HuH-7.5 (cell line): ENCODE measurements around the gene ROMO1.
A peak's percentile ranks its signal among the peaks of the same experiment; 100 is the strongest.
"Not testable (repeated sequence)": the region's sequence is repeated elsewhere in the genome, so short reads cannot be mapped to it uniquely, and the experiment has no call there.

Experiments used
- DNase-seq: peaks from one replicate; pipeline ENCODE4 v3.0.0; 2011; ENCODE audit warnings: low spot score

ROMO1 gene

DNA sequence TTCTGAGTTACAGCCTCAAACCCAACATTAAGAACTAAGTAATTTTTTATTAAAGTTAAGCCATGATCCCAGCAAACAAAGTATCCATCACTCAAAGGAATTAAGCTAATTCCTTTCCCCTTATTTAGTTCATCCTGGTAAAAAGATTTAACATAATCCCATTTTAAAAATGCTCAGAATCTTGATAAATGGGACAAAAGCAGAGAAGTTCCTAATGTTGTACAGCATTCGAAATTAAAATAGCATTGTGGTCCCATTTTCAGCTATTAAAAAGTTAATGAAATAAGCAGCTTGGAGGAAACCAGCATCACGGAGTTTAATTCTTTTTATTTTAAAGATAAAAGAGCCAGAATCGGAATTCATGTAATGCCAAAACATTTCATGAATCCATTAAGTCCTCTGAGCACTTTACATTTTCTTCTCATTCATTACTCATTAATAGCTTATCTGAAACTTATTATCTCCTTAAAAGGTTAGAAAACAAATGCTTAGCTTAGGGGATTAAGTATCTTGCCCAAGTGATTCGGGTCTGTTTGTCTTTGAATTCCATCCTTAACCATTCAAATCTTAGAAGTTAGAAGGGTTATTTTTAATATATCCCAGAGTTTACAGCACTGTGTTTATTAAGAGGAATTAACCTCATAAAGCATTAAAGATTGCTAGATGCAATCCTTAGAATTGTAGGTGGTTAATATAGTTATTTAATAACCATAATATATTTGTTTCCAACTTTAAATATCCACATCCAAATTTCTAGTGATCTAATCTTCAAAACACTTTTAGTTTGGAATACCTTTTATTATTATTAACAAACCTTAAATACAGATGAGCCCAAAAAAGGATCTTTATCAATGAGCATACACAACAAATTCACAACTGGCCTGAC is 31.6 kb downstream of the ROMO1 start:
- DNase-seq: no peak

DNA sequence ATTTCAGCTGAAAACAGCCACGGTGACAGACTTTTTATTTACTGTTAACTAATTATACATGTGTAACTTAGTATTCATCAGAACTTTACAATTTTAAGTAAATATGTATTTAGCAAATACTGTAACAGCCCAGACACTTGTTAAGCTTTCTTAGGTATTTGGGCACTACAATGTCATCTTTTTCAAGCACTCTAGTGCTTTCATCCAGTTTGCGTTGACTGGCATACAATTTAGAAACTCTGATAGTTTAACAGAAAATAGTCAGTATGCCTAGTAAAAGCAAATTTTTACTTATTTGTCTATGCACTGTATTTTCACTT is 32.2 kb downstream of the ROMO1 start:
- no peak for DNase-seq

DNA sequence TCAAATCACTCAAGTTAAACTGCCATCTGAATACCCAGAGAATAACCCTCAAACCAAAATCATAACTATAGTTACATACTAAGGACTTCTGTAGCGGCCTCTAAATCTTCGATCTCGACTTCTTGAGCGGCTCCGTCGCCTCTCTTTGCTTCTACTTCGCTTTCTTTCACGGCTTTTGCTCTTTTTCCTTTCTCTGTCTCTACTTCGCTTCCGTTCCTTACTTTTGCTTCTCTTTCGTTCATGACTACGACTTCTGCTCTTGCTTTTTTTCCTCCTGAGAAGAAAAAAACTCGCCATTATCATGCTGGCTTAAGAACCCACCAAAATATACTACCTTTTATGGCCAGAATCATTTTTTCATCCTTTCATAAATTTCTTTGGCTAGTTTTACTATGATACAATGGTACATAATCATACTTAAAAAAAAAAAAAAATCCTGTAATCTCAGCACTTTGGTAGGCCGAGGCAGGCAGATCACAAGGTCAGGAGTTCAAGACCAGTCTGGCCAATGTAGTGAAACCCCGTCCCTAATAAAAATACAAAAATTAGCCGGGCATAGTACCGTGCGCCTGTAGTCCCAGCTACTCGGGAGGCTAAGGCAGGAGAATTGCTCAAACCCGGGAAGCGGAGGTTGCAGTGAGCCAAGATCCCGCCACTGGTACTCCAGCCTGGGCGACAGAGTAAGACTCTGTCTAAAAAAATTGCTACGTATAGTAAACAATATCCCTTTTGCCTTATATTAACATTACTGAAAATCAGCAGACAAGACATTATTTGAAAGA is 32.8 kb downstream of the ROMO1 start:
- no peak for DNase-seq

DNA sequence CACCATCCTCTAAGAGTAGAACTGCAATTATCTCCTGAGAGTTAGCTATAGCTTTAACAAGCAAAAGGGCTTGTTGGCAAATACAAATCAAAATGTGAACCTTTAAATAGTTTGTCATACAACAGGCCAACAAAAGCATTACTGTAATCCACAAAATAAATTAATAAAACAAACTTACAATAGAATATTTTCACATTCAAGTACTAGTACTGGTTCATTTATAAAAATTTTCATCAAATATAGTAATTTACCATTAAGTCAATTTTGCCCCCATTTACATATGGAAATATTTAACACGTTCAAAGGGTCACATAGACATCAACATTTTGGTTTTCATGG is 33.4 kb downstream of the ROMO1 start:
- DNase-seq: no peak

DNA sequence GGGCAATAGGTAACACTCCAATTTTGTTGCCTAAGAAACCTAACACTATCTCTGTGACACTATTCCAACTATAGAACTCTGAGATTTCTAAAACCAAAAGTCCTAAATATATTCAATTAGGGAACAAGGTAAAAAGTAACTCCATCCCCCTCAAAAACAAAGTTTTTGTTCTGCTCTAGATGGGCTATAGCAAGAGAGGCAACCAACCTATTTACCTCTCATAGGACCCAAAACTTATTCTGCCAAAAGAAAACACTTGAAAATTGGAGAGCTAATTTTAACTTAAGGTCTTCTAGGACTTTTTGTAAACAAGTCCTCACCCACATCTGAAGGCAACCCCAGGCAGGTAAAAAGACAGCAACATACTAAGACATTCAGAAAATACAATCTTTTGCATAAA is 35.2 kb downstream of the ROMO1 start:
- DNase-seq: no peak

DNA sequence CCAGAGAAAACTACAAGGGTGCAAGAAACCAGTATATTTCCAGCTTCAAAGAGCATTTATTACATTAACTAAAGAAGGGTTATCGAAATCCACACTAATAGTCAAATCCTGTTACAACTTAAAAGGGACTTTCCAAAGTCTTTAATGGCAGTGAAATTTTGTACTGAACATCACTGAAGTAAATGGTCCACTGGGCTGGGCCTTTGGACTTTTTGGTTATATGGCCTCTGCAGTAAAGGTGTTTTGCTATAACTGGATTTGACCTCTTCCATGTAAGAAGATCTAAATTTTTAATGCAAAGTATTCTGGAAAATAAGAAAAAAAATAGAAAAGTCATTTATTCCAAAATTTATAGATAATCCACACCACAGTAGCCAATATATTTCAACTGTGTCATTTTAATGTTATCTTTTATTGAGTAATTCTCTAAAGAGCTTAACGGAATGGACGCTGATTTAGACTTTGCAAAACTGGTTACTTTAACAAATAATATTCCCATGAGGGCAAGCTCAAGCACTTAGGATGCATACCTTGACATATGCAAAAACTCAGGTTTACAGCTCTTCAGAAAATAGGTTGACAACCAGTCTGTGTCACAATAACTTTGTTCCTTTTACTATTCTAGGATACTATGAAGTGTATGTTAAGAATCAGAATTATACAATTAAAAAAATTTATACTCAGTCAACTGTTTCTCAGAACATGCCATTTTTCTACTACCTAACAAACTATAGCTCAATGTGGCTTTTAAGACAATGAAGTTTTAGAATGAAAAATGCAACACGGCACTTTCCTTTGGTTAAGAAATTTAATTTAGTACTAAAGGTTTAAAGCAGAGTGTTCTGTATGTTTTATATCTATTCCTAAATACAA is 35.8 kb downstream of the ROMO1 start:
- DNase-seq: no peak

DNA sequence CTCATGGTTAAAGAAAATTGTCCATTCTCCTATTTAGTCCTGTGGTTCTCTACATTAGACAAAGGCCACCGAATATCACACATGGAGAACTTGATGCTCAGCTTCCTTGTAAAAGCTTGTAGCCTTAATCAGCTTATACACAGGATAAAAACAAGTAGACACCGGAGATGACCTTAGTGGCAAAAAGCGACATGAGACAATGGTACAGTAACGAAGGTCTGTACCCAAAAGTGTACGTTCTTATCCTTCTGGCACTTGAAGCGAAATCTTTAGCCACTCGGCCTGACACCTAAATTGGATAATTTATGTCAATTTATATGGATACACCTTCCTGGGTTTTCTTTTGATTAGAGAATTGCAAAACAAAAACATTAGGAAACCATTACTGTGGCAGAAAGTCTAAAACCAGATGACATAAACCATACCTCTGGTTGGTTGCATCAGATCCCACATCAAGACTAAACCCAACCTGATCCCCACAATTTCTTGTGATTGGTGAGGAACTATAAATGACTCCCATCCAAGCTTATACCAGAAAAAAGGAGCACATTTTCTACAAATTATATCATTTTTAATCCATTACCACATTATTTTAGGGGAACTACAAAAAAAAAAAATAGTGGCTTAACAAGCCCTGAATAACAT is 36.7 kb downstream of the ROMO1 start:
- DNase-seq: no peak

DNA sequence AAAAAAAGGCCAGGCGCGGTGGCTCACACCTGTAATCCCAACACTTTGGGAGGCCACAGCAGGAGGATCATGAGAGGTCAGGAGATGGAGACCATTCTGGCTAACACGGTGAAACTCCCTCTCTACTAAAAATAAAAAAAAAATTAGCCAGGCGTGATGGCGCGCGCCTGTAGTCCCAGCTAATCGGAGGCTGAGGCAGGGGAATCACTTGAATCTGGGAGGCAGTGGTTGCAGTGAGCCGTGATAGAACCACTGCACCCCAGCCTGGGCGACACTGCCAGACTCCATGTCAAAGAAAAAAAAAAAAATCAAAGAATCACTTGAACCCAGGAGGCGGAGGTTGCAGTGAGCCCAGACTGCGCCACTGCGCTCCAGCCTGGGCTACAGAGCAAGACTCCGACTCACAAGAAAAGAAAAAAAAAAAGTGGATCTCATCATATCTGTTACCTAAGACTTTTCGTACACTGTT is 38.7 kb downstream of the ROMO1 start:
- DNase-seq: no peak

DNA sequence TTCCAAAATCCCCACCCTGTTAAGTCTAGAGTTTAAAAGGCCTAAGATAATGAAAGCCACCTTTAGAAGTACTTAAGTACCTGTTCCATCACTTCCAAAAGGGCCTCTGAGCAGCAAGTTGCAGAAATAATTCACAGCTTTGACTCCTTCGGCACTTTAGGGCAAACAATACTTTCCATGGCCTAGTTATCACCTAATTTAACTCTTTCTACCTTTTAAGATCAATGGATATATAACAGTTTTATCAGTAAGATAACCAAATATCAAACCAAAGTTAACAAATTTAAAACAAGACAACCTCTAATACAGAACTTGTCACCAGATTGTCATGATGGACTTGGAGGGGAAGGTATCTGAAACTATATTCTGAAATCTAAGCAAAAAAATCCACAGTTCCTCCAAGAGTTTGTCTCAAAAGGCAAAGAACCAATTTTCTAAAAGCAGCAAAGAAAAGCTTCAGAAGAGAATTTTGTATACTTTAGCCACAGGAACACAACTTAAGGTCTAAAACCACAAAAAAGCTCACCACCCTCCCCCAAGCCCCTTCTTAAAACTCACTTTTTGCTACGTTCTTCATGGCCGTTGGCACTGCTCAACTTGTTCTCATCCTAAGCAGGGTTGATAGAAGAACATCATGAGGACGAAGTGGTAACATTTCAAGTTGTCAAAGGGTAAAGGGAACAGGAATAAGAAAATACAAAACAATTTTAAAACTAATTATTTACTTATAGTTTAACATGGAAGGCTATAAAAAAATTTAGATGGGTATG is 39.4 kb downstream of the ROMO1 start:
- no peak for DNase-seq

DNA sequence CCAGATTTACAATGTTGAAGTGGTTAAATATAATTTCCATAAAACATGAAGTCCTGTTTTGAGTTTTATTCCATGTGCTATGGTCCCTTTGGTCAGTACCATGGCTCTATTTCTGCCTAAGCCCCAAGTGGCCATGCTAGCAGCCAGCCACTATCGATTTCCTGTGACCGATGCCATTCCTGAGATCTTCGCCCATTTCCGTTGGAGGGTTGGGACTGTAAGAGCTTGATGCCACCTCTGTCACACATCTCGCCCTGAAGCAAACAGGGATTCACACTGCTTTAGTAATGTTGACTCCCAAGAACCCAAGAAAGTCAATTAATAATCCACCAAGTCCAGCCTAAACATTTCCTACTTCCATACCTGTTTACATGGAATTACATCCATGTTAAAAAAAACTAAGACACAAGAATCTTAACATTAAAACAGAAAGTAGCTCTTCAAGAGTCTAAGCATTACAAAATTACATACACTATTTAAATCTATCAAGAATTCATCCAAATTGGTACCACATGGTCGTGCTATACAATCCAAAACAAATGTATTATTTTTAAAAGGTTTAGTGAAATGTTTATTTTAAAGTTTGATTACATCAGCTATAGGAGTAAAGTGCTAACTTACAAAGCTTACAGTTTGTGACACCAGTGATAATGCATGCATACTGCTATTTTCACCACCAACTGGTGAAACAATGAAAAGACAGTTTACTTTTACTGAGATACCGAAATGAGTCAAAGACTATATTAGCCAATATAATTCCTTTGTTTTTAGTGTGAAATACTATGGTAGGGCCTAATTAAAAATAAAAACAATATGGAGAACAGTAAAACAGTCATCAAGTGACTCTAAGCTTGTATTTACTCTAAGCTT is 40.3 kb downstream of the ROMO1 start:
- DNase-seq: no peak

DNA sequence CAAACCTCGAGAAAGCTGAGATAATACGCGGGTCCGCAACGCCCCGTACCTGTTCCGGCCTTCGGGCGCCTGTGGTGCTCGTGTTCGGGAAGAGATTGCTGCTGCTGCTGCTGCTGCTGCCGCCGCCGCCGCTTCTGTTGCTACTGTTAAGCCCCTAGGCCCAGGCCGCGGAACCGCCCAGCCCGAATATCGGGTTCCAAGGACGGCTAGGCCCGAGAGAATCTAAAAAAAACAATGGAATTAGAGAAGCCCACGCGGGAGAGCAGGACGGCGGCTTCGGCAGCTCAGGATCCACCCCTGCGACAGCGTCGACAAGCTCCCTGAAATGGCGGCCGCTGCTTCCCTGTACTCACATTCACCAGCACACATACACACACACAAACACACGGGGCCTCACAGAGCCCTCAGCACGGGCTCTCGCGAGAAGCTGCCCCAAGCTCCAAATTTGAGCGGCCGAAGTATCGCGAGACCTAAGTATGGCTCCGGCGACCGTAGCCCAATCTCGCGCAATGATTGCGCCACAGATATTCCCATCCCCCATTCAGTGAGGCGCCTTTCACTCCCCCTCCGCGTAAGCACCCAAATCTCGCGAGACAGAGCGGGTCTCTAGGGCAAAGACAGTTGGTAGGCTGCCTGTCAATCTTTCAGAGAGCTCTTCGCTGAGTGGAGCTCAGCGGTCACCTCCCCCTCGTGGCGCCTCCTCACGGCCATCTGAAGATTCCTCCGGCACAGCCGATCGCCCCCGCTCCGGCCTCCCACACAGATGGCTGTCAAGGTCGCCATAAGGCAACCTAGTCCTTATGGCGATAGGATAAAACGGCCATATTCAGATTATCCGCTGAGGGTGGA is 42.9 kb downstream of the ROMO1 start, which contains the start of gene RBM39:
TSS of gene RBM39 (minus strand) at position 369 of the 849 bp plus-strand sequence. CDS start 1,386 bp downstream, outside the sequence.
- DNase-seq: peak; percentile 84

DNA sequence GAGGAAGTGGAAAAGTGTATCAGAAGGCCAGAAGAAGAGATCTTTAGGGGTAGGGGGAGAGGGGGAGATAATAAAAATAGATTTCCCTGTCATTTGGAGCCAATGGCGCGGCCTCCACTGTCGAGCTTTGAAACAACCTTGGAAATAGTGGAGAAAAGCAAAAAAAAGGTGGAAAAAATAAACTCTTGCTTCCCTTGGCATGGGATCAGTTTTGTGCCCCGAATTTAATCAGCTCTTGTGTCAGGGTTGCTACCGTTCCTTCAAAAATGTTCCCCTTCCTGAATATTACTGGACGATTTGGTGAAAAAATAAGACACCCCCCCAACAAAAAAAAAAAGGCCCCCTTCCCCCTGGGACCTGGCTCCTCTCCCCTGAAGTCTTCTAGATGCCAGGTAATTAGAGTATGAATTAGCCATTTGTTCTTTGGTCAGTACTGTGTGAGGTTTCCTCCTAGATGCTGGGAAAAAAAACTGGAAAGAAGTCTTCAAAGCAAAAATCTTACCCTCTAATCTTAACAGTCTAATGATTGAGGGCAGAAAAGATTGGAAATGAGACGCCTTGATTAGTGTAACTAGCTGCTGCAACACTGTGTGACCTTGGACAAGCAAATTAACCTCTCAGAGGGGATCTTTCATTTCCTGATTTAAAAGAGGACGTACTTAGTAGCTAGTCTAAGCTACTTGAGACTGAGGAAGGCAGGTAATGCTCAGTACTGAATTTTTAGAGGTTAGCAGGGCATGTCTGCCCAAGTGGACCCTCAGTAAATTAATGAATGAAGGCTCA is 43.7 kb downstream of the ROMO1 start:
- no peak for DNase-seq

DNA sequence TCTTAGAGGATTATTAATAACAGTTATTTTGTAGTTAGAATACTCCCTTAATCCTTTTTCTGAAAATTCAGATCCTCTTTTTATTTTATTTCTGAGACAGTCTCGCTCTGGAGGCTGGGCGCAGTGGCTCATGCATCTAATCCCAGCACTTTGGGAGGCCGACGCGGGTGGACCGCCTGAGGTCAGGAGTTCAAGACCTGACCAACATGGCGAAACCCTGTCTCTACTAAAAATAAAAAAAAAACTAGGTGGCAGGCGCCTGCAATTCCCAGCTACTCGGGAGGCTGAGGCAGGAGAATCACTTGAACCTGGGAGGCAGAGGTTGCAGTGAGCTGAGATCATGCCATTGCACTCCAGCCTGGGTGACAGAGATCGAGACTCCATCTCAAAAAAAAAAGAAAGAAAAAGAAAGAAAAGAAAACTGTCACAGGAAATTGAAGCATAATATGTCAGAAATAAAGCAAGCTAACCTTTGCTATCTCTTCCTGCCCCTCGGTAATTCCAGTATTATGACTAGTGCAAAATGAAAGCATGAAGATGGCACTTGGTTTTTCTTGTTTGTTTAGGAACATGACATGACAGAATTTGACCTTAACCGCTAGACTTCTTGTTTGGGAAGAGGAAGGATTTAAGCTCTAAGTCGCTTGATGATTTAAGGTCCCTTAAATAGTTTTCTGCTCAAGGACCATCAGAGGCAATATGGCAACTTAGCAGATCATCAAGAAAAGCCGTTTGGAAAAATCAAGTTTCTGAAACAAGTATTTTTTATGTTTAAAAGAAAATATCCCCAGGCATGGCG is 44.7 kb downstream of the ROMO1 start:
- no peak for DNase-seq

DNA sequence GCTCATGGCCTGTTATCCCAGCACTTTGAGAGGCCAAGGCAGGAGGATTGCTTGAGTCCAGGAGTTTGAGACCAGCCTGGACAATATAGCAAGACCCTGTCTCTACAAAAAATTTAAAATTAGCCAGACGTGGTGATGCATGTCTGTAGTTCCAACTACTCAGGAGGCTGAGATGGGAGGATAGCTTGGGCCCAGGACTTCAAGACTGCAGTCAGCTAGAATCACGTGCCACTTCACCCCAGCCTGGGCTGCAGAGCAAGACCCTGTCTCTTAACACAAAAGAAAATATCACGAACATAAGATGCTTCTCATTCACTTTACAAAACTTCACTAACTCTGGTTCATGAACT is 45.3 kb downstream of the ROMO1 start:
- DNase-seq: not testable (repeated sequence)
